ENCODE results near the gene S100PBP. TPM values are rescaled to one million over a fixed set of nuclear protein-coding genes. Genes with fewer than 3 reads are reported as not detected.
A peak's percentile ranks its signal among the peaks of the same experiment; 100 is the strongest.

S100PBP gene
- total and polyA plus RNA-seq, 9 of the 15 experiments (the other 6 are each of a cell fraction or from before 2014, with no cell fraction given) = 22.9 to 60.2 (median 32.9) TPM

GRCh38 chr1:32903991-32904785, 86.7 kb downstream of the S100PBP start:
- Histone ChIP-seq H3K27ac (ENCODE audit: extremely low read depth, low read depth, low read length) (no peak overlapping the region), H4K20me1 (replicated peaks; ENCODE audit: control insufficient read depth, insufficient read depth, low read length) (peaks cover 5% of the 10 kb centered on the region; the same call in 1 of the 2 replicates), H3K9me3 (replicated peaks; ENCODE audit: control insufficient read depth, insufficient read depth, low read depth, low read length) (no peaks in the 10 kb centered on the region), H3K9me1 (ENCODE audit: control insufficient read depth, insufficient read depth, low read length) (no peaks in the 10 kb centered on the region), H3K4me1 (replicated peaks in 1 of 2; ENCODE audit: control insufficient read depth in 2 of 2, insufficient read depth in 2 of 2, low read length in 2 of 2) (peaks cover 6 to 15% of the 10 kb centered on the region in 2 experiments), H2AFZ (ENCODE audit: low read depth, low read length) (no peak overlapping the region), H3K36me3 (ENCODE audit: control insufficient read depth, insufficient read depth, low read length) (no peaks in the 10 kb centered on the region), H3K4me3 (no peak overlapping the region), H3K4me2 (ENCODE audit: insufficient read depth, low read length) (no peak overlapping the region), H3K27me3 (ENCODE audit: control insufficient read depth in 2 of 2, insufficient read depth in 2 of 2, low read length in 2 of 2) (peaks cover 13 to 32% of the 10 kb centered on the region in 2 experiments), H3K9ac (ENCODE audit: insufficient read depth in 1 of 2, low read depth in 2 of 2, low read length in 2 of 2) (no peak overlapping the region), H3K79me2 (ENCODE audit: control insufficient read depth, insufficient read depth, low read length) (no peaks in the 10 kb centered on the region)
- peak; percentile 19; the same call in 1 of the 3 replicates for ATAC-seq
- intact Hi-C loops (cut with micrococcal nuclease) = no loop called here
- ChIA-PET CTCF (ENCODE audit: low intra/inter-chr PET ratio) (interaction anchor here (0.7 kb wide), 1 partner anchor 186 kb away, joined by 5 read pairs; no protein-coding TSS in a partner anchor), POLR2A (interaction anchor here (0.7 to 1.2 kb wide), 4 partner anchors 8 to 84 kb away, joined by 3 to 5 read pairs (median 3); no protein-coding TSS in a partner anchor)
- 16% methylated on average over 3 of the region's 3 CpGs for WGBS (ENCODE audit: insufficient coverage, low coverage, missing lambda C conversion rate)
- DNase-seq (ENCODE audit: extremely low read depth in 1 of 4, low spot score in 3 of 4) = no peak
- BruUV-seq (replicated peaks) = no TSS peak
- in situ Hi-C loops (cut with MboI) = no loop called here
- no peak for FAIRE-seq
- no peak for TF ChIP-seq TBL1XR1 (IDR thresholded peaks at IDR 0.05; ENCODE audit: low read length in 2 of 2)
- TF ChIP-seq BCOR (IDR thresholded peaks at IDR 0.05) = peak; percentile 44; the same call in 1 of the 2 replicates
- no peak for TF ChIP-seq SRSF1 (IDR thresholded peaks at IDR 0.05; ENCODE audit: low read depth, low read length)
- no peak for TF ChIP-seq RNF2 (IDR thresholded peaks at IDR 0.05)
- no peak for TF ChIP-seq SLC30A9 (CRISPR knock-in tag; IDR thresholded peaks at IDR 0.05)
- TF ChIP-seq RAD21 (CRISPR knock-in tag; conservative IDR thresholded peaks at IDR 0.05 in 1 of 2, IDR thresholded peaks at IDR 0.05 in 1 of 2) = no peak
- TF ChIP-seq YBX1 (IDR thresholded peaks at IDR 0.05) = no peak
- TF ChIP-seq ZNF695 (CRISPR knock-in tag; IDR thresholded peaks at IDR 0.05) = no peak
- TF ChIP-seq FOXM1 (IDR thresholded peaks at IDR 0.05; ENCODE audit: low read depth) = no peak
- TF ChIP-seq FOXM1 (CRISPR knock-in tag; IDR thresholded peaks at IDR 0.05; ENCODE audit: low read depth) = no peak
- no peak for TF ChIP-seq CC2D1A (IDR thresholded peaks at IDR 0.05)
- TF ChIP-seq RBM25 (IDR thresholded peaks at IDR 0.05; ENCODE audit: low read depth, low read length, severe bottlenecking) = peak; percentile 70
- no peak for TF ChIP-seq SAFB (IDR thresholded peaks at IDR 0.05; ENCODE audit: borderline replicate concordance, low read depth, low read length)
- no peak for TF ChIP-seq CHD2 (IDR thresholded peaks at IDR 0.05; ENCODE audit: low read depth, low read length)
- TF ChIP-seq ADNP (tag; IDR thresholded peaks at IDR 0.05) = peak; percentile 70
- TF ChIP-seq NR1H2 (CRISPR knock-in tag; IDR thresholded peaks at IDR 0.05) = no peak
- TF ChIP-seq HNRNPLL (IDR thresholded peaks at IDR 0.05; ENCODE audit: low read depth, low read length, poor library complexity, severe bottlenecking) = no peak
- peak; percentile 41 for TF ChIP-seq CHD4 (IDR thresholded peaks at IDR 0.05; ENCODE audit: insufficient read depth, insufficient replicate concordance, low read depth, low read length, poor library complexity, severe bottlenecking)
- no peak for TF ChIP-seq EGR1 (conservative IDR thresholded peaks at IDR 0.05)
- no peak for TF ChIP-seq ETV6 (IDR thresholded peaks at IDR 0.05; ENCODE audit: borderline replicate concordance in 1 of 2, low read depth in 2 of 2, low read length in 1 of 2)
- no peak for TF ChIP-seq ETV6 (CRISPR knock-in tag; IDR thresholded peaks at IDR 0.05; ENCODE audit: borderline replicate concordance)
- TF ChIP-seq PATZ1 (CRISPR knock-in tag; IDR thresholded peaks at IDR 0.05; ENCODE audit: borderline replicate concordance) = no peak
- TF ChIP-seq KLF10 (CRISPR knock-in tag; IDR thresholded peaks at IDR 0.05) = no peak

Data from K562 (cell line).